Astrocyte of the cerebellum (primary cell): ENCODE results near the gene SCARF2.

Source experiments
- DNase-seq: peaks from one replicate; pipeline ENCODE4 v3.0.0-alpha.2; 2011; ENCODE audit warnings: low read depth
- H3K4me3 ChIP-seq: 2 replicates; pipeline ENCODE4 v1.5.1; 2011; ENCODE audit warnings: mild to moderate bottlenecking, low read depth, low read length, moderate library complexity
- CTCF ChIP-seq: IDR thresholded peaks from 2 replicates; pipeline ENCODE4 v1.5.1; 2012; ENCODE audit warnings: low read length, low read depth, moderate library complexity, mild to moderate bottlenecking; ENCODE audit errors: missing control alignments
- in situ Hi-C: cut with HindIII; loops from 2 replicates; pipeline ENCODE4 v1.10.0; 2017; ENCODE audit warnings: low sequenced_read_pairs

The SCARF2 gene

GRCh38 chr22:20458530-20459151 lies 21.0 kb upstream of the SCARF2 start:
- no peak for TF ChIP-seq CTCF
- DNase-seq: no peak
- H3K4me3 ChIP-seq: no peak overlapping the region
- in situ Hi-C loops: no loop called here

GRCh38 chr22:20457506-20458240 lies 20.0 kb upstream of the SCARF2 start:
- in situ Hi-C loops: no loop called here
- no peak overlapping the region for H3K4me3 ChIP-seq
- no peak for DNase-seq
- TF ChIP-seq CTCF: no peak

GRCh38 chr22:20456722-20457076 lies 19.1 kb upstream of the SCARF2 start:
- no peak for TF ChIP-seq CTCF
- H3K4me3 ChIP-seq: no peak overlapping the region
- in situ Hi-C loops: no loop called here
- DNase-seq: no peak

- in situ Hi-C loops: no loop called here
Measured at GRCh38 chr22:20456064-20456721, 18.6 kb upstream of the SCARF2 start.

GRCh38 chr22:20455709-20456063 lies 18.1 kb upstream of the SCARF2 start:
- H3K4me3 ChIP-seq: no peak overlapping the region
- TF ChIP-seq CTCF: no peak
- in situ Hi-C loops: no loop called here
- no peak for DNase-seq

More at GRCh38 chr22:20456064-20456721, 18.6 kb upstream of the SCARF2 start:
- peak; percentile 69 for DNase-seq
- no peak overlapping the region for H3K4me3 ChIP-seq
- peak; percentile 97 for TF ChIP-seq CTCF

GRCh38 chr22:20453222-20453621 lies 15.6 kb upstream of the SCARF2 start:
- TF ChIP-seq CTCF: no peak
- no peak overlapping the region for H3K4me3 ChIP-seq
- in situ Hi-C loops: no loop called here
- DNase-seq: no peak
